Loucy (cell line): ENCODE results near the gene PTGIS.

Experiments
- H2AFZ ChIP-seq: fragments of 200-600 bp; sonication (generic); 2 replicates; pipeline ENCODE4 v1.6.0; 2016; ENCODE audit warnings: antibody characterized with exemption, mild to moderate bottlenecking, low read length, moderate library complexity
- H3F3A ChIP-seq: fragments of 200-600 bp; 2 replicates; pipeline ENCODE4 v1.6.0; 2016; ENCODE audit warnings: antibody characterized with exemption, low read depth, mild to moderate bottlenecking
- H3K27me3 ChIP-seq: fragments of 200-600 bp; sonication (generic); 2 replicates; pipeline ENCODE4 v1.6.1; 2014; ENCODE audit warnings: low read length, mild to moderate bottlenecking; ENCODE audit not compliant: insufficient read depth, poor library complexity, severe bottlenecking
- H3K36me3 ChIP-seq: fragments of 200-600 bp; sonication (generic); 2 replicates; pipeline ENCODE4 v1.6.1; 2016; ENCODE audit warnings: low read length; ENCODE audit not compliant: insufficient read depth
- H3K4me1 ChIP-seq: fragments of 200-600 bp; sonication (generic); 2 replicates; pipeline ENCODE4 v1.5.1; 2014; ENCODE audit warnings: low read length, mild to moderate bottlenecking; ENCODE audit not compliant: insufficient read depth, poor library complexity, severe bottlenecking
- H3K4me2 ChIP-seq: fragments of 200-600 bp; sonication (generic); 2 replicates; pipeline ENCODE4 v1.6.0; 2014; ENCODE audit warnings: antibody characterized with exemption, low read length, low read depth, mild to moderate bottlenecking; ENCODE audit not compliant: poor library complexity, severe bottlenecking
- H3K4me3 ChIP-seq: fragments of 200-600 bp; sonication (generic); 2 replicates; pipeline ENCODE4 v1.5.1; 2014; ENCODE audit warnings: low read length, mild to moderate bottlenecking, mixed read lengths; ENCODE audit not compliant: poor library complexity, severe bottlenecking
- H3K79me2 ChIP-seq: fragments of 200-600 bp; sonication (generic); 2 replicates; pipeline ENCODE4 v1.6.1; 2014; ENCODE audit warnings: low read length; ENCODE audit not compliant: insufficient read depth
- H3K9ac ChIP-seq: fragments of 200-600 bp; sonication (generic); 2 replicates; pipeline ENCODE4 v1.6.0; 2014; ENCODE audit warnings: mild to moderate bottlenecking, low read depth, low read length, moderate library complexity; ENCODE audit not compliant: poor library complexity, severe bottlenecking
- H3K9me2 ChIP-seq: fragments of 200-600 bp; sonication (generic); replicated peaks from 2 replicates; pipeline ENCODE4 v1.6.1; 2016; ENCODE audit warnings: low read depth, low read length, mixed read lengths
- H3K9me3 ChIP-seq: fragments of 200-600 bp; sonication (generic); 2 replicates; pipeline ENCODE4 v1.6.1; 2014; ENCODE audit warnings: mild to moderate bottlenecking, antibody characterized with exemption, low read length, low read depth; ENCODE audit not compliant: insufficient read depth
- H4K20me1 ChIP-seq: fragments of 200-600 bp; sonication (generic); 2 replicates; pipeline ENCODE4 v1.6.0; 2014; ENCODE audit warnings: antibody characterized with exemption, low read length, mild to moderate bottlenecking; ENCODE audit not compliant: insufficient read depth, poor library complexity, severe bottlenecking
- EZH2phosphoT487 ChIP-seq: fragments of 200-600 bp; IDR thresholded peaks from 2 replicates; pipeline ENCODE4 v1.6.1; 2018; ENCODE audit warnings: antibody characterized with exemption, mild to moderate bottlenecking, moderate library complexity, borderline replicate concordance
- TF ChIP-seq, protein P1 (sequence below): fragments of 200-600 bp; sonication (generic); conservative IDR thresholded peaks from 2 replicates; pipeline ENCODE4 v1.5.1; 2014; ENCODE audit warnings: mild to moderate bottlenecking, antibody characterized with exemption, low read length

Gene PTGIS

GRCh38 chr20:49455691-49456090 is 112.2 kb downstream of the PTGIS start:
- Histone ChIP-seq H3K79me2 (no peaks in the 10 kb centered on the region), H3K4me3 (no peak overlapping the region), H3K4me2 (no peak overlapping the region), H3K9ac (no peak overlapping the region), H3K36me3 (no peaks in the 10 kb centered on the region), H2AFZ (no peak overlapping the region), H3K9me3 (no peaks in the 10 kb centered on the region), H3F3A (no peaks in the 10 kb centered on the region), H3K27me3 (no peaks in the 10 kb centered on the region), H4K20me1 (no peaks in the 10 kb centered on the region), H3K4me1 (no peaks in the 10 kb centered on the region), H3K9me2 (no peaks in the 10 kb centered on the region)
- TF ChIP-seq, protein P1, sequence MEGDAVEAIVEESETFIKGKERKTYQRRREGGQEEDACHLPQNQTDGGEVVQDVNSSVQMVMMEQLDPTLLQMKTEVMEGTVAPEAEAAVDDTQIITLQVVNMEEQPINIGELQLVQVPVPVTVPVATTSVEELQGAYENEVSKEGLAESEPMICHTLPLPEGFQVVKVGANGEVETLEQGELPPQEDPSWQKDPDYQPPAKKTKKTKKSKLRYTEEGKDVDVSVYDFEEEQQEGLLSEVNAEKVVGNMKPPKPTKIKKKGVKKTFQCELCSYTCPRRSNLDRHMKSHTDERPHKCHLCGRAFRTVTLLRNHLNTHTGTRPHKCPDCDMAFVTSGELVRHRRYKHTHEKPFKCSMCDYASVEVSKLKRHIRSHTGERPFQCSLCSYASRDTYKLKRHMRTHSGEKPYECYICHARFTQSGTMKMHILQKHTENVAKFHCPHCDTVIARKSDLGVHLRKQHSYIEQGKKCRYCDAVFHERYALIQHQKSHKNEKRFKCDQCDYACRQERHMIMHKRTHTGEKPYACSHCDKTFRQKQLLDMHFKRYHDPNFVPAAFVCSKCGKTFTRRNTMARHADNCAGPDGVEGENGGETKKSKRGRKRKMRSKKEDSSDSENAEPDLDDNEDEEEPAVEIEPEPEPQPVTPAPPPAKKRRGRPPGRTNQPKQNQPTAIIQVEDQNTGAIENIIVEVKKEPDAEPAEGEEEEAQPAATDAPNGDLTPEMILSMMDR, result no peak
- no peak for TF ChIP-seq EZH2phosphoT487
